Kidney (tissue), 14 donors: ENCODE data around the gene ODAD3. TPM values are rescaled to one million over a fixed set of nuclear protein-coding genes. Genes with fewer than 3 reads are reported as not detected.
A peak's percentile ranks its signal among the peaks of the same experiment; 100 is the strongest.
"Not testable (repeated sequence)": the region's sequence is repeated elsewhere in the genome, so short reads cannot be mapped to it uniquely, and the experiment has no call there.

Source experiments
- DNase-seq, 5 donors: peaks; one replicate each; pipeline ENCODE4 v3.0.0-alpha.2; 2013 to 2020
- FAIRE-seq: peaks from 2 replicates; lab custom pipeline; 2012; peaks lifted over from hg19 to GRCh38; lab: Jason Lieb, UNC
- H3K27ac ChIP-seq, 2 donors: one replicate each; pipeline ENCODE4 v1.7.0; 2013; ENCODE audit warnings: low read depth in 2 of 2, low read length in 2 of 2, inconsistent platforms in 1 of 2
- H3K27me3 ChIP-seq: one replicate; pipeline ENCODE4 v1.7.1; 2013; ENCODE audit warnings: low read length, inconsistent platforms; ENCODE audit not compliant: control insufficient read depth, insufficient read depth
- H3K36me3 ChIP-seq, 3 donors: one replicate each; pipeline versions ENCODE4 v1.7.0 to v1.7.1; 2013; ENCODE audit warnings: low read length in 3 of 3, control low read depth in 1 of 3, inconsistent platforms in 1 of 3; ENCODE audit not compliant: insufficient read depth in 3 of 3, control insufficient read depth in 2 of 3
- H3K4me1 ChIP-seq, 3 donors: one replicate each; pipeline versions ENCODE4 v1.7.0 to v1.7.1; 2013; ENCODE audit warnings: low read length in 3 of 3, inconsistent platforms in 1 of 3, low read depth in 1 of 3; ENCODE audit not compliant: control insufficient read depth in 2 of 3, insufficient read depth in 2 of 3
- H3K4me3 ChIP-seq, 3 donors: one replicate each; pipeline versions ENCODE4 v1.7.0 to v1.8.1; 2013; ENCODE audit warnings: low read length in 3 of 3, control low read depth in 1 of 3, inconsistent platforms in 1 of 3
- H3K9ac ChIP-seq, 3 donors: one replicate each; pipeline versions ENCODE4 v1.7.0 to v1.7.1; 2013; ENCODE audit warnings: low read length in 3 of 3, control low read depth in 1 of 3, inconsistent platforms in 1 of 3
- H3K9me3 ChIP-seq, 3 donors: one replicate each; pipeline versions ENCODE4 v1.7.0 to v1.7.1; 2013; ENCODE audit warnings: low read length in 3 of 3, control low read depth in 1 of 3, inconsistent platforms in 1 of 3; ENCODE audit not compliant: control insufficient read depth in 2 of 3, insufficient read depth in 1 of 3
- intact Hi-C: fragments of 100-400 bp; cut with DNase I; formaldehyde crosslinking; loops from one replicate; pipeline ENCODE4 v1.11.1; 2022
- polyA plus RNA-seq: library from polyadenylated mRNA; stranded (reverse); fragments of 350-450 nt; fragmentation: Illumina TruSeq; extraction: RNeasy Lipid Tissue Mini Kit (QIAGEN cat#74804); gene quantifications from one replicate; pipeline ENCODE4 v1.2.3, GENCODE V29; 2014; ENCODE audit warnings: low read depth, low replicate concordance; ENCODE audit not compliant: insufficient read depth
- total RNA-seq: library from RNA; stranded (reverse); fragmentation: NEBNext Ultra II Directional; extraction: Animal tissue kit (Norgen Biotek cat#: 25700); gene quantifications from one replicate; pipeline ENCODE4 v1.2.1, GENCODE V29; 2021
- TF ChIP-seq, protein P1 (sequence below): IDR thresholded peaks from 3 replicates; pipeline ENCODE4 v1.5.1; 2012; ENCODE audit warnings: mild to moderate bottlenecking, moderate library complexity, borderline replicate concordance; ENCODE audit not compliant: insufficient read depth; ENCODE audit errors: extremely low read depth
- donor health status: control.
- donor health status: control.
- donor health status: control.
- donor health status: control.
- donor health status: control.
- donor health status: DM: yes; HTN: yes; CAD: no.
- donor health status: Normal renal cell carcinoma (clear cell type).

The ODAD3 gene
- total and polyA plus RNA-seq, 2 donors from 2014 or later, result 1.5 to 7.1 TPM

DNA sequence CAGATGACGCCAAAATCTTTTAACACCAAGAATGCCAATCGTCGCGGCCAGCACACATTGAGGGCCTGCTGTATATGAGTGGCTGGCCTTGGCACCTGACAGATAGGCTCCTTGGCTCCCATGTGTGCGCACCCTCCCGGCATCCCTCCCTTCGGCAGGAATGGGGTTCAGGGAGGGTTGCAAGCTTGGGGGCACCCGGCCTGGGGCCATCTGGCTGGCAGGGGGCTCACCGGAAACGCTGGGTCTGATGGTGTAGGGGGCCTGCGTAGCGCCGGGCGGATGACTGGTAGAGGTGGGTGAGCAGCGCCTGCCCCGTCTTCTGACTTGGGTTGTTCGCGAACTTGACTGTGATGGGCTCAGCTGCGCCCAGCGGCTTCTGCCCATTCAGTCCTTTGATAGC lies 22.9 kb upstream of the ODAD3 start:
- no peak for DNase-seq
- no peak for FAIRE-seq
- intact Hi-C loops, result no loop called here
- Histone ChIP-seq H3K27ac (no peak overlapping the region), H3K27me3 (no peaks in the 10 kb centered on the region), H3K9me3 (no peaks in the 10 kb centered on the region), H3K4me1 (no peaks in the 10 kb centered on the region), H3K9ac (no peak overlapping the region), H3K36me3 (no peaks in the 10 kb centered on the region), H3K4me3 (no peak overlapping the region)
- TF ChIP-seq, protein P1, sequence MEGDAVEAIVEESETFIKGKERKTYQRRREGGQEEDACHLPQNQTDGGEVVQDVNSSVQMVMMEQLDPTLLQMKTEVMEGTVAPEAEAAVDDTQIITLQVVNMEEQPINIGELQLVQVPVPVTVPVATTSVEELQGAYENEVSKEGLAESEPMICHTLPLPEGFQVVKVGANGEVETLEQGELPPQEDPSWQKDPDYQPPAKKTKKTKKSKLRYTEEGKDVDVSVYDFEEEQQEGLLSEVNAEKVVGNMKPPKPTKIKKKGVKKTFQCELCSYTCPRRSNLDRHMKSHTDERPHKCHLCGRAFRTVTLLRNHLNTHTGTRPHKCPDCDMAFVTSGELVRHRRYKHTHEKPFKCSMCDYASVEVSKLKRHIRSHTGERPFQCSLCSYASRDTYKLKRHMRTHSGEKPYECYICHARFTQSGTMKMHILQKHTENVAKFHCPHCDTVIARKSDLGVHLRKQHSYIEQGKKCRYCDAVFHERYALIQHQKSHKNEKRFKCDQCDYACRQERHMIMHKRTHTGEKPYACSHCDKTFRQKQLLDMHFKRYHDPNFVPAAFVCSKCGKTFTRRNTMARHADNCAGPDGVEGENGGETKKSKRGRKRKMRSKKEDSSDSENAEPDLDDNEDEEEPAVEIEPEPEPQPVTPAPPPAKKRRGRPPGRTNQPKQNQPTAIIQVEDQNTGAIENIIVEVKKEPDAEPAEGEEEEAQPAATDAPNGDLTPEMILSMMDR, result no peak

DNA sequence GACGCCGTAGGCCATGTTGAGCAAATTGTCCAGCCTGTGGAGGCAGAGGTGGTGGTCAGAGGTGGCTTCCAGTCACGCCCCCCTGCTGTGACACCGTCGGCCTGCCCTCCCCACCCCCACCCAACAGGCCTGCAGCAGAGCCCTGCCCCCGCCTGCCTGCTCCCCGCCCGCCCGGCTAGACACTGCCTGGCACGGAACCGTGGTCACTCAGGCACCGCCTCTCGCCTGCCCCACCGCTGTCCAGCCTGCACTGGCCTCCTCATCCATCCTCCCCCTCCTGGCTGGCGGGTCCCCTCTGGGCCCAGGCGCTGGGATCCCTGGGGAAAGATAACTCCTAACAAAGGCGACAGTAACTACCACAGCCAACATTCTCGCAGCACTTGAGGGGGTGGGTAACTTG lies 22.2 kb upstream of the ODAD3 start:
- Histone ChIP-seq H3K9ac (no peak overlapping the region), H3K27ac (no peak overlapping the region), H3K4me1 (no peaks in the 10 kb centered on the region), H3K4me3 (no peak overlapping the region), H3K9me3 (no peaks in the 10 kb centered on the region), H3K36me3 (no peaks in the 10 kb centered on the region), H3K27me3 (no peaks in the 10 kb centered on the region)
- intact Hi-C loops, result no loop called here
- no peak for FAIRE-seq
- peak in 3 of 5 donors; percentile 67 to 76 (median 68) for DNase-seq
- TF ChIP-seq, protein P1, result no peak

DNA sequence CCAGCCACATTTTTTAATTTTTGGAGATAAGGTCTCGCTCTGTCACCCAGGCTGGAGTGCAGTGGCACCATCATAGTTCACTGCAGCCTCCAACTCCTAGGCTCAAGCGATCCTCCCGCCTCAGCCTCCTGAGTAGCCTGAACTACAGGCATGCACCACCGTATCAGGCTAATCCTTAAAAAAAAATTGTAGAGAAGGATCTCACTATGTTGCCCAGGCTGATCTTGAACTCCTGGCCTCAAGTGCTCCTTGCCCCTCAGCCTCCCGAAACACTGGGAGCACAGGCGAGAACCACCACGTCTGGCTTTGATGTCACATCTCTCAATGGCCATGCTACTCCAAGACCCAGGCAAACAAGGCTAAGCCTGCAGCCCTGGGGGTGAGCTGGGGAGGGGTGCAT lies 21.7 kb upstream of the ODAD3 start:
- DNase-seq (no peak), FAIRE-seq (no peak)
- Histone ChIP-seq H3K4me1 (no peaks in the 10 kb centered on the region), H3K36me3 (no peaks in the 10 kb centered on the region), H3K4me3 (no peak overlapping the region), H3K9me3 (no peaks in the 10 kb centered on the region), H3K9ac (no peak overlapping the region), H3K27me3 (no peaks in the 10 kb centered on the region), H3K27ac (no peak overlapping the region)
- TF ChIP-seq, protein P1, result no peak
- intact Hi-C loops, result no loop called here

DNA sequence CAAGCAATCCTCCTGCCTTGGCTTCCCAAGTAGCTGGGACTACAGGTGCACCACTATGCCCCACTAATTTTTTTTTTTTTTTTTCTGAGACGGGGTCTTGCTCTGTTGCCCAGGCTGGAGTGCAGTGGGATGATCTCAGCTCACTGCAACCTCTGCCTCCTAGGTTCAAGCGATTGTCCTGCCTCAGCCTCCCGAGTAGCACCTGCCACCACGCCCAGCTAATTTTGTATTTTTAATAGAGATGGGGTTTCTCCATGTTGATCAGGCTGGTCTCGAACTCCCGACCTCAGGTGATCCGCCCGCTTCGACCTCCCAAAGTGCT lies 20.3 kb upstream of the ODAD3 start:
- H3K9ac ChIP-seq, H3K27me3 ChIP-seq, H3K4me3 ChIP-seq, H3K9me3 ChIP-seq, H3K4me1 ChIP-seq, DNase-seq, intact Hi-C loops, H3K36me3 ChIP-seq, FAIRE-seq, H3K27ac ChIP-seq: not testable (repeated sequence)
